GM18499 (cell line): ENCODE measurements around the gene ZBTB11.
"Not testable (repeated sequence)": the region's sequence is repeated elsewhere in the genome, so short reads cannot be mapped to it uniquely, and the experiment has no call there.

Source experiments
- ATAC-seq: cut with Tn5 transposase; IDR thresholded peaks from one replicate; pipeline ENCODE4 v1.9.1; 2021; ENCODE audit warnings: moderate number of reproducible peaks; ENCODE audit not compliant: insufficient read depth, unreplicated experiment

ZBTB11 gene

GRCh38 chr3:101625879-101626278, 51.1 kb downstream of the ZBTB11 start:
- no peak for ATAC-seq

GRCh38 chr3:101624857-101625256, 52.1 kb downstream of the ZBTB11 start:
- no peak for ATAC-seq

GRCh38 chr3:101623656-101624055, 53.3 kb downstream of the ZBTB11 start:
- no peak for ATAC-seq

GRCh38 chr3:101619734-101620133, 57.2 kb downstream of the ZBTB11 start:
- no peak for ATAC-seq

GRCh38 chr3:101618726-101619125, 58.2 kb downstream of the ZBTB11 start:
- ATAC-seq = no peak

- ATAC-seq = no peak
Measured at GRCh38 chr3:101617478-101617877, 59.5 kb downstream of the ZBTB11 start.

GRCh38 chr3:101615525-101615924, 61.4 kb downstream of the ZBTB11 start:
- ATAC-seq = no peak

- not testable (repeated sequence) for ATAC-seq
Measured at GRCh38 chr3:101613014-101613413, 63.9 kb downstream of the ZBTB11 start.

- ATAC-seq = peak; percentile 70
Measured at GRCh38 chr3:101611023-101611422, 65.9 kb downstream of the ZBTB11 start.

- ATAC-seq = not testable (repeated sequence)
Measured at GRCh38 chr3:101605398-101605797, 71.5 kb downstream of the ZBTB11 start.

GRCh38 chr3:101603184-101603583, 73.7 kb downstream of the ZBTB11 start:
- ATAC-seq = no peak

GRCh38 chr3:101602731-101603130, 74.2 kb downstream of the ZBTB11 start:
- no peak for ATAC-seq
